Stomach smooth muscle (tissue), 2 donors: ENCODE measurements around the gene MEMO1.

Experiments used
- H3K27ac ChIP-seq: one replicate; pipeline ENCODE4 v1.7.0; 2013; ENCODE audit warnings: mild to moderate bottlenecking, low read length, inconsistent platforms
- H3K27me3 ChIP-seq, 2 donors: one replicate each; pipeline ENCODE4 v1.7.0; 2013; ENCODE audit warnings: low read length in 2 of 2; ENCODE audit not compliant: insufficient read depth in 2 of 2, control insufficient read depth in 1 of 2
- H3K36me3 ChIP-seq, 2 donors: one replicate each; pipeline ENCODE4 v1.7.0; 2013; ENCODE audit warnings: low read length in 2 of 2; ENCODE audit not compliant: control insufficient read depth in 2 of 2, insufficient read depth in 2 of 2
- H3K4me1 ChIP-seq: one replicate; pipeline ENCODE4 v1.7.0; 2013; ENCODE audit warnings: low read length; ENCODE audit not compliant: control insufficient read depth, insufficient read depth
- H3K4me3 ChIP-seq, 2 donors: one replicate each; pipeline ENCODE4 v1.7.0; 2013; ENCODE audit warnings: low read length in 2 of 2
- H3K9ac ChIP-seq, 2 donors: one replicate each; pipeline ENCODE4 v1.7.0; 2013; ENCODE audit warnings: low read length in 2 of 2, mild to moderate bottlenecking in 1 of 2
- H3K9me3 ChIP-seq, 2 donors: one replicate each; pipeline ENCODE4 v1.7.0; 2013; ENCODE audit warnings: low read length in 2 of 2; ENCODE audit not compliant: control insufficient read depth in 2 of 2
- donor health status: healthy.
- donor health status: Pancreatic carcinoma.

Gene MEMO1

GRCh38 chr2:31997653-31998052 is 13.2 kb downstream of the MEMO1 start:
- Histone ChIP-seq H3K27ac (no peak overlapping the region), H3K4me3 (no peak overlapping the region), H3K4me1 (no peaks in the 10 kb centered on the region), H3K9ac (no peak overlapping the region), H3K36me3 (no peaks in the 10 kb centered on the region), H3K9me3 (no peaks in the 10 kb centered on the region), H3K27me3 (no peaks in the 10 kb centered on the region)

GRCh38 chr2:31996571-31997150 is 14.1 kb downstream of the MEMO1 start:
- Histone ChIP-seq H3K36me3 (no peaks in the 10 kb centered on the region), H3K4me3 (no peak overlapping the region), H3K9me3 (no peaks in the 10 kb centered on the region), H3K27me3 (no peaks in the 10 kb centered on the region), H3K27ac (no peak overlapping the region), H3K9ac (no peak overlapping the region), H3K4me1 (no peaks in the 10 kb centered on the region)

GRCh38 chr2:31992934-31993333 is 17.9 kb downstream of the MEMO1 start:
- Histone ChIP-seq H3K9me3 (no peaks in the 10 kb centered on the region), H3K27me3 (no peaks in the 10 kb centered on the region), H3K27ac (no peak overlapping the region), H3K9ac (no peak overlapping the region), H3K4me1 (no peaks in the 10 kb centered on the region), H3K4me3 (no peak overlapping the region), H3K36me3 (no peaks in the 10 kb centered on the region)

GRCh38 chr2:31992025-31992579 is 18.7 kb downstream of the MEMO1 start:
- H3K4me3 ChIP-seq, result no peak overlapping the region
- H3K36me3 ChIP-seq, result no peaks in the 10 kb centered on the region
- no peak overlapping the region for H3K27ac ChIP-seq
- H3K27me3 ChIP-seq, result no peaks in the 10 kb centered on the region
- no peak overlapping the region for H3K9ac ChIP-seq
- no peaks in the 10 kb centered on the region for H3K4me1 ChIP-seq
- no peaks in the 10 kb centered on the region for H3K9me3 ChIP-seq

- Histone ChIP-seq H3K27ac (no peak overlapping the region), H3K9me3 (no peaks in the 10 kb centered on the region), H3K27me3 (no peaks in the 10 kb centered on the region), H3K9ac (no peak overlapping the region), H3K4me3 (no peak overlapping the region), H3K36me3 (no peaks in the 10 kb centered on the region), H3K4me1 (no peaks in the 10 kb centered on the region)
Observed at GRCh38 chr2:31989946-31990345, 20.9 kb downstream of the MEMO1 start.

GRCh38 chr2:31987454-31988220 is 23.2 kb downstream of the MEMO1 start:
- Histone ChIP-seq H3K9ac (no peak overlapping the region), H3K36me3 (no peaks in the 10 kb centered on the region), H3K27me3 (no peaks in the 10 kb centered on the region), H3K4me3 (no peak overlapping the region), H3K4me1 (no peaks in the 10 kb centered on the region), H3K9me3 (no peaks in the 10 kb centered on the region), H3K27ac (no peak overlapping the region)

GRCh38 chr2:31986906-31987305 is 23.9 kb downstream of the MEMO1 start:
- H3K9ac ChIP-seq, result no peak overlapping the region
- H3K4me1 ChIP-seq, result no peaks in the 10 kb centered on the region
- H3K4me3 ChIP-seq, result no peak overlapping the region
- no peaks in the 10 kb centered on the region for H3K36me3 ChIP-seq
- no peak overlapping the region for H3K27ac ChIP-seq
- H3K9me3 ChIP-seq, result no peaks in the 10 kb centered on the region
- no peaks in the 10 kb centered on the region for H3K27me3 ChIP-seq

GRCh38 chr2:31983762-31984467 is 26.9 kb downstream of the MEMO1 start:
- H3K27me3 ChIP-seq, result no peaks in the 10 kb centered on the region
- no peaks in the 10 kb centered on the region for H3K4me1 ChIP-seq
- H3K27ac ChIP-seq, result no peak overlapping the region
- no peaks in the 10 kb centered on the region for H3K9me3 ChIP-seq
- H3K9ac ChIP-seq, result no peak overlapping the region
- H3K4me3 ChIP-seq, result no peak overlapping the region
- H3K36me3 ChIP-seq, result no peaks in the 10 kb centered on the region

GRCh38 chr2:31980674-31981356 is 30.0 kb downstream of the MEMO1 start:
- Histone ChIP-seq H3K4me1 (no peaks in the 10 kb centered on the region), H3K9me3 (no peaks in the 10 kb centered on the region), H3K27me3 (no peaks in the 10 kb centered on the region), H3K36me3 (no peaks in the 10 kb centered on the region), H3K9ac (no peak overlapping the region), H3K27ac (no peak overlapping the region), H3K4me3 (no peak overlapping the region)

GRCh38 chr2:31979956-31980355 is 30.9 kb downstream of the MEMO1 start:
- H3K4me1 ChIP-seq, result no peaks in the 10 kb centered on the region
- H3K4me3 ChIP-seq, result no peak overlapping the region
- H3K27ac ChIP-seq, result no peak overlapping the region
- H3K36me3 ChIP-seq, result no peaks in the 10 kb centered on the region
- no peaks in the 10 kb centered on the region for H3K27me3 ChIP-seq
- H3K9me3 ChIP-seq, result no peaks in the 10 kb centered on the region
- H3K9ac ChIP-seq, result no peak overlapping the region
